HepG2 (cell line): ENCODE results near the gene CAMTA1. TPM values are rescaled to one million over a fixed set of nuclear protein-coding genes. Genes with fewer than 3 reads are reported as not detected.

Experiments
- ARNT2 ChIP-seq: sonication (generic); formaldehyde crosslinking; IDR thresholded peaks from 2 replicates; pipeline ENCODE4 v1.8.0; 2022; ENCODE audit warnings: mild to moderate bottlenecking, low read depth, missing genetic modification reagents, moderate library complexity
- ELK4 ChIP-seq: sonication (generic); formaldehyde crosslinking; IDR thresholded peaks from 2 replicates; pipeline ENCODE4 v1.9.0; 2021; ENCODE audit warnings: missing genetic modification reagents, borderline replicate concordance
- HES4 ChIP-seq: sonication (generic); formaldehyde crosslinking; IDR thresholded peaks from 2 replicates; pipeline ENCODE4 v1.9.0; 2021; ENCODE audit warnings: mild to moderate bottlenecking, missing genetic modification reagents, borderline replicate concordance
- HHEX ChIP-seq: IDR thresholded peaks from 2 replicates; pipeline ENCODE4 v1.6.1; 2016; ENCODE audit warnings: control low read depth
- HINFP ChIP-seq: sonication (generic); formaldehyde crosslinking; IDR thresholded peaks from 2 replicates; pipeline ENCODE4 v1.4.0; 2020; ENCODE audit warnings: low read depth, mild to moderate bottlenecking, missing genetic modification reagents
- HOXA3 ChIP-seq: sonication (generic); formaldehyde crosslinking; IDR thresholded peaks from 2 replicates; pipeline ENCODE4 v1.5.0; 2020; ENCODE audit warnings: missing genetic modification reagents
- KAT8 ChIP-seq: IDR thresholded peaks from 2 replicates; pipeline ENCODE4 v1.6.1; 2016; ENCODE audit warnings: missing genetic modification reagents, missing compliant biosample characterization
- KDM5B ChIP-seq: sonication (generic); formaldehyde crosslinking; IDR thresholded peaks from 2 replicates; pipeline ENCODE4 v1.4.0; 2020; ENCODE audit warnings: missing genetic modification reagents, mild to moderate bottlenecking, borderline replicate concordance
- NFE2 ChIP-seq: sonication (generic); formaldehyde crosslinking; IDR thresholded peaks from 2 replicates; pipeline ENCODE4 v1.4.0; 2020; ENCODE audit warnings: missing genetic modification reagents
- RFX3 ChIP-seq: IDR thresholded peaks from 2 replicates; pipeline ENCODE4 v1.6.1; 2016; ENCODE audit warnings: missing biosample characterization, missing genetic modification reagents
- SCMH1 ChIP-seq: sonication (generic); formaldehyde crosslinking; IDR thresholded peaks from 2 replicates; pipeline ENCODE4 v1.9.0; 2021; ENCODE audit warnings: missing genetic modification reagents, mild to moderate bottlenecking, borderline replicate concordance
- SNRNP70 ChIP-seq: fragments of 200-400 bp; formaldehyde crosslinking; IDR thresholded peaks from 2 replicates; pipeline ENCODE4 v1.6.1; 2017; ENCODE audit warnings: mild to moderate bottlenecking, low read depth, low read length, moderate library complexity
- ZBTB33 ChIP-seq: sonication (generic); formaldehyde crosslinking; IDR thresholded peaks from 2 replicates; pipeline ENCODE4 v1.4.0; 2020; ENCODE audit warnings: missing genetic modification reagents
- ZBTB39 ChIP-seq: sonication (generic); formaldehyde crosslinking; IDR thresholded peaks from 2 replicates; pipeline ENCODE4 v1.5.0; 2020; ENCODE audit warnings: missing genetic modification reagents
- ZFP36L1 ChIP-seq: sonication (generic); formaldehyde crosslinking; IDR thresholded peaks from 2 replicates; pipeline ENCODE4 v1.8.0; 2022; ENCODE audit warnings: mild to moderate bottlenecking, missing genetic modification reagents, moderate library complexity
- ZNF101 ChIP-seq: sonication (generic); formaldehyde crosslinking; IDR thresholded peaks from 2 replicates; pipeline ENCODE4 v1.4.0; 2020; ENCODE audit warnings: mild to moderate bottlenecking, low read depth, missing genetic modification reagents, borderline replicate concordance
- ZNF276 ChIP-seq: sonication (generic); formaldehyde crosslinking; IDR thresholded peaks from 2 replicates; pipeline ENCODE4 v1.4.0; 2020; ENCODE audit warnings: mild to moderate bottlenecking, low read depth, missing genetic modification reagents
- ZNF562 ChIP-seq: sonication (generic); formaldehyde crosslinking; IDR thresholded peaks from 2 replicates; pipeline ENCODE4 v1.8.0; 2022; ENCODE audit warnings: missing genetic modification reagents, borderline replicate concordance
- ZNF670 ChIP-seq: sonication (generic); formaldehyde crosslinking; IDR thresholded peaks from 2 replicates; pipeline ENCODE4 v1.8.0; 2022; ENCODE audit warnings: mild to moderate bottlenecking, missing genetic modification reagents, borderline replicate concordance
- ZNF766 ChIP-seq: sonication (generic); formaldehyde crosslinking; IDR thresholded peaks from 2 replicates; pipeline ENCODE4 v1.5.0; 2020; ENCODE audit warnings: missing genetic modification reagents, borderline replicate concordance
- ZNF776 ChIP-seq: sonication (generic); formaldehyde crosslinking; IDR thresholded peaks from 2 replicates; pipeline ENCODE4 v1.4.0; 2020; ENCODE audit warnings: mild to moderate bottlenecking, missing genetic modification reagents
- polyA plus RNA-seq, 8 experiments: library from polyadenylated mRNA; depleted of rRNA in 3 of 8; stranded (reverse) in 7 of 8; unstranded in 1 of 8; fragments of >200 nt; fragmentation: Illumina TruSeq in 4 of 8; extraction: Trizol in 4 of 8; gene quantifications; 2 replicates each; pipeline versions ENCODE4 v1.2.1 to v1.2.3, GENCODE V29; 2011 to 2016; ENCODE audit warnings: low read depth in 4 of 8, missing spikeins in 1 of 8, mixed read lengths in 1 of 8; ENCODE audit not compliant: insufficient read depth in 1 of 8
- total RNA-seq, 5 experiments: library from RNA; depleted of rRNA; stranded (reverse); fragments of >200 nt; fragmentation: Illumina TruSeq; extraction: Trizol; gene quantifications; 2 replicates each; pipeline ENCODE4 v1.2.3, GENCODE V29; 2016; ENCODE audit warnings: low read depth in 1 of 5

CAMTA1 gene
- total and polyA plus RNA-seq, 2 of the 13 experiments (the other 11 are each of a cell fraction or from before 2014, with no cell fraction given), result 25.0 to 36.4 TPM

GRCh38 chr1:7678491-7679158 is 893.4 kb downstream of the CAMTA1 start (continued):
- peak; percentile 29; the same call in 1 of the 2 replicates for TF ChIP-seq ZNF670 (CRISPR knock-in tag)
- TF ChIP-seq RFX3, result no peak
- 0 out of 2 replicates have a peak, but pooled peaks have one; percentile 5 for TF ChIP-seq KDM5B (CRISPR knock-in tag)
- TF ChIP-seq HOXA3, result peak; percentile 60
- TF ChIP-seq KAT8, result peak; percentile 47; the same call in 1 of the 2 replicates
- TF ChIP-seq ZNF562 (CRISPR knock-in tag), result no peak
- no peak for TF ChIP-seq NFE2
- TF ChIP-seq ZBTB39 (CRISPR knock-in tag), result no peak
- no peak for TF ChIP-seq HHEX
- TF ChIP-seq ZNF101 (CRISPR knock-in tag), result no peak
- no peak for TF ChIP-seq ZBTB33 (CRISPR knock-in tag)
- TF ChIP-seq SCMH1, result no peak
- TF ChIP-seq ARNT2 (CRISPR knock-in tag), result no peak
- no peak for TF ChIP-seq ZNF776
- no peak for TF ChIP-seq HINFP (CRISPR knock-in tag)
- TF ChIP-seq ELK4 (CRISPR knock-in tag), result no peak
- TF ChIP-seq SNRNP70, result no peak
- TF ChIP-seq HES4 (CRISPR knock-in tag), result no peak
- 0 out of 2 replicates have a peak, but pooled peaks have one; percentile 48 for TF ChIP-seq ZNF766 (CRISPR knock-in tag)
- TF ChIP-seq ZFP36L1 (CRISPR knock-in tag), result no peak
- TF ChIP-seq ZNF276 (CRISPR knock-in tag), result no peak
